ENCODE data around the gene SLC13A4.

Gene SLC13A4

GRCh38 chr7:135748770-135749169, 20.8 kb upstream of the SLC13A4 start, which contains the start of gene FAM180A:
Gene FAM180A, minus strand, starts transcription at chr7:135748813. Its CDS starts 233 bp downstream, at chr7:135748580.
- Histone ChIP-seq H3K27ac (ENCODE audit: low read length) (no peak within 1 kb of the TSS), H3K9me3 (ENCODE audit: insufficient read depth, low read length) (no peaks in the 10 kb centered on the region), H3K9ac (ENCODE audit: low read length) (no peak within 1 kb of the TSS), H2AFZ (ENCODE audit: low read depth, low read length) (no peak within 1 kb of the TSS), H3K4me3 (ENCODE audit: low read length) (no peak within 1 kb of the TSS), H3K4me1 (ENCODE audit: low read length) (no peaks in the 10 kb centered on the region), H3K36me3 (replicated peaks; ENCODE audit: low read depth, low read length) (no peaks in the 10 kb centered on the region), H3K4me2 (ENCODE audit: low read length) (no peak within 1 kb of the TSS), H3K79me2 (ENCODE audit: low read length) (no peaks in the 10 kb centered on the region), H3K27me3 (ENCODE audit: low read depth, low read length) (peaks cover 7% of the 10 kb centered on the region; the same call in 1 of the 2 replicates), H4K20me1 (ENCODE audit: insufficient read depth, low read length) (no peaks in the 10 kb centered on the region)
- TF ChIP-seq, protein P1, sequence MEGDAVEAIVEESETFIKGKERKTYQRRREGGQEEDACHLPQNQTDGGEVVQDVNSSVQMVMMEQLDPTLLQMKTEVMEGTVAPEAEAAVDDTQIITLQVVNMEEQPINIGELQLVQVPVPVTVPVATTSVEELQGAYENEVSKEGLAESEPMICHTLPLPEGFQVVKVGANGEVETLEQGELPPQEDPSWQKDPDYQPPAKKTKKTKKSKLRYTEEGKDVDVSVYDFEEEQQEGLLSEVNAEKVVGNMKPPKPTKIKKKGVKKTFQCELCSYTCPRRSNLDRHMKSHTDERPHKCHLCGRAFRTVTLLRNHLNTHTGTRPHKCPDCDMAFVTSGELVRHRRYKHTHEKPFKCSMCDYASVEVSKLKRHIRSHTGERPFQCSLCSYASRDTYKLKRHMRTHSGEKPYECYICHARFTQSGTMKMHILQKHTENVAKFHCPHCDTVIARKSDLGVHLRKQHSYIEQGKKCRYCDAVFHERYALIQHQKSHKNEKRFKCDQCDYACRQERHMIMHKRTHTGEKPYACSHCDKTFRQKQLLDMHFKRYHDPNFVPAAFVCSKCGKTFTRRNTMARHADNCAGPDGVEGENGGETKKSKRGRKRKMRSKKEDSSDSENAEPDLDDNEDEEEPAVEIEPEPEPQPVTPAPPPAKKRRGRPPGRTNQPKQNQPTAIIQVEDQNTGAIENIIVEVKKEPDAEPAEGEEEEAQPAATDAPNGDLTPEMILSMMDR (IDR thresholded peaks at IDR 0.05; ENCODE audit: low read depth, low read length): no peak
- no peak for TF ChIP-seq EZH2phosphoT487 (IDR thresholded peaks at IDR 0.05; ENCODE audit: low read depth)

GRCh38 chr7:135747366-135747765, 19.4 kb upstream of the SLC13A4 start:
- no peak overlapping the region for H3K4me3 ChIP-seq (ENCODE audit: low read length)
- no peaks in the 10 kb centered on the region for H3K4me1 ChIP-seq (ENCODE audit: low read length)
- H3K27ac ChIP-seq (ENCODE audit: low read length): no peak overlapping the region
- no peak overlapping the region for H3K4me2 ChIP-seq (ENCODE audit: low read length)
- H4K20me1 ChIP-seq (ENCODE audit: insufficient read depth, low read length): no peaks in the 10 kb centered on the region
- TF ChIP-seq EZH2phosphoT487 (IDR thresholded peaks at IDR 0.05; ENCODE audit: low read depth): no peak
- TF ChIP-seq, protein P1 (IDR thresholded peaks at IDR 0.05; ENCODE audit: low read depth, low read length): no peak
- no peak overlapping the region for H2AFZ ChIP-seq (ENCODE audit: low read depth, low read length)
- peaks cover 16% of the 10 kb centered on the region; the same call in 1 of the 2 replicates for H3K27me3 ChIP-seq (ENCODE audit: low read depth, low read length)
- H3K36me3 ChIP-seq (replicated peaks; ENCODE audit: low read depth, low read length): no peaks in the 10 kb centered on the region
- H3K79me2 ChIP-seq (ENCODE audit: low read length): no peaks in the 10 kb centered on the region
- H3K9me3 ChIP-seq (ENCODE audit: insufficient read depth, low read length): no peaks in the 10 kb centered on the region
- H3K9ac ChIP-seq (ENCODE audit: low read length): no peak overlapping the region

- Histone ChIP-seq H3K27ac (ENCODE audit: low read length) (no peak overlapping the region), H3K9ac (ENCODE audit: low read length) (no peak overlapping the region), H3K4me2 (ENCODE audit: low read length) (no peak overlapping the region), H3K4me3 (ENCODE audit: low read length) (no peak overlapping the region), H3K27me3 (ENCODE audit: low read depth, low read length) (peaks cover 18% of the 10 kb centered on the region; the same call in 1 of the 2 replicates), H3K4me1 (ENCODE audit: low read length) (no peaks in the 10 kb centered on the region), H3K36me3 (replicated peaks; ENCODE audit: low read depth, low read length) (no peaks in the 10 kb centered on the region), H4K20me1 (ENCODE audit: insufficient read depth, low read length) (no peaks in the 10 kb centered on the region), H2AFZ (ENCODE audit: low read depth, low read length) (no peak overlapping the region), H3K79me2 (ENCODE audit: low read length) (no peaks in the 10 kb centered on the region), H3K9me3 (ENCODE audit: insufficient read depth, low read length) (no peaks in the 10 kb centered on the region)
- TF ChIP-seq, protein P1 (IDR thresholded peaks at IDR 0.05; ENCODE audit: low read depth, low read length): no peak
- TF ChIP-seq EZH2phosphoT487 (IDR thresholded peaks at IDR 0.05; ENCODE audit: low read depth): no peak
These were observed 17.8 kb upstream of the SLC13A4 start for GRCh38 chr7:135745703-135746312.

DNA sequence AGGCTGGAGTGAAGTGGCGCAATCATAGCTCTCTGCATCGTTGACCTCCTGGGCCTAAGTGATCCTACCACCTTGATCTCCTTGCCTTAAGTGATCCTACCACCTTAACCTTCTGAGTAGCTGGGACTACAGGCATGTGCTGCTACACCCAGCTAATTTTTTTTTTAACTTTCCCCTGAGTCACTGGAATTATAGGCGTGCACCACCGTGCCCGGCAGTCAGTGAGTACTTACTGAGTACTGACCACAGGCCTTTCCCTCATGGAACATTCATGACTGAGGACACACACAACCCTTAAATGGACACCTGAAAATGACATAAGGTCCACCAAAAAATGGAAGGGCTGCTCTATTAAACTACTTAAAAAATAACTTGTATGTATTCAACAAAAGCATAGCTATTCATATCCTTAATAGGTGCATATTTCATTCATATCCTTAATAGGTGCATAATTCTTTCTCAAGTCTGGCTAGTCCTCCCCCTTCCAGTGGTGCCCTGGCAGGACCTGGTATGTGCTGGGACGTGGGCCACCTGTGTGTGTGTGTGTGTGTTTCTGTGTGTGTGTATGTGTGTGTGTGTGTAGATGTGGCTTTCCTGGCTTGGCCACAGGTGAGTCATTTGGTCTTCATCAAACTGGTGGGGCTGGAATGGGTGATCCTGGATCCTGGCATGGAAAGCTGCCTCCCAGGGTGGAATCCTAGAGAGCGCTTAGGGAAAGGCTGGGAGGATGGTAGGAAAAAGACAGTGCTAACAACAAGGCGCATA, 17.1 kb upstream of the SLC13A4 start:
- no peaks in the 10 kb centered on the region for H3K36me3 ChIP-seq (replicated peaks; ENCODE audit: low read depth, low read length)
- no peaks in the 10 kb centered on the region for H3K79me2 ChIP-seq (ENCODE audit: low read length)
- H4K20me1 ChIP-seq (ENCODE audit: insufficient read depth, low read length): no peaks in the 10 kb centered on the region
- no peak overlapping the region for H2AFZ ChIP-seq (ENCODE audit: low read depth, low read length)
- no peaks in the 10 kb centered on the region for H3K4me1 ChIP-seq (ENCODE audit: low read length)
- no peak overlapping the region for H3K9ac ChIP-seq (ENCODE audit: low read length)
- H3K27ac ChIP-seq (ENCODE audit: low read length): no peak overlapping the region
- no peaks in the 10 kb centered on the region for H3K9me3 ChIP-seq (ENCODE audit: insufficient read depth, low read length)
- no peak overlapping the region for H3K4me2 ChIP-seq (ENCODE audit: low read length)
- TF ChIP-seq, protein P1 (IDR thresholded peaks at IDR 0.05; ENCODE audit: low read depth, low read length): no peak
- TF ChIP-seq EZH2phosphoT487 (IDR thresholded peaks at IDR 0.05; ENCODE audit: low read depth): no peak
- H3K4me3 ChIP-seq (ENCODE audit: low read length): no peak overlapping the region
- peaks cover 18% of the 10 kb centered on the region; the same call in 1 of the 2 replicates for H3K27me3 ChIP-seq (ENCODE audit: low read depth, low read length)

Measured in OCI-LY3 (cell line).